Aorta (tissue), 5 donors: Measurements from ENCODE around the gene DNAH17. TPM values are rescaled to one million over a fixed set of nuclear protein-coding genes. Genes with fewer than 3 reads are reported as not detected.

Source experiments
- ATAC-seq: fragments of 200-7000 bp; cut with Tn5 transposase; one replicate; pipeline ENCODE4 v1.9.1; 2022; ENCODE audit warnings: moderate library complexity; ENCODE audit not compliant: low FRiP score
- DNase-seq, 2 donors: peaks; one replicate each; pipeline ENCODE4 v3.0.0-alpha.2; 2020
- H3K27ac ChIP-seq, 2 donors: one replicate each; pipeline ENCODE4 v1.5.1; 2013; ENCODE audit warnings: low read length in 2 of 2, mild to moderate bottlenecking in 2 of 2, moderate library complexity in 2 of 2, control low read depth in 1 of 2, inconsistent platforms in 1 of 2, low read depth in 1 of 2
- H3K27me3 ChIP-seq, 2 donors: one replicate each; pipeline ENCODE4 v1.6.1; 2013; ENCODE audit warnings: control low read depth in 1 of 2, low read length in 1 of 2, mild to moderate bottlenecking in 1 of 2, moderate library complexity in 1 of 2; ENCODE audit not compliant: insufficient read depth in 2 of 2, control insufficient read depth in 1 of 2
- H3K36me3 ChIP-seq, 2 donors: one replicate each; pipeline ENCODE4 v1.6.1; 2013; ENCODE audit warnings: control low read depth in 1 of 2, low read length in 1 of 2, mild to moderate bottlenecking in 1 of 2; ENCODE audit not compliant: insufficient read depth in 2 of 2, control insufficient read depth in 1 of 2
- H3K4me1 ChIP-seq, 2 donors: one replicate each; pipeline ENCODE4 v1.6.1; 2013; ENCODE audit warnings: low read length in 2 of 2, control low read depth in 1 of 2, mild to moderate bottlenecking in 1 of 2, moderate library complexity in 1 of 2; ENCODE audit not compliant: insufficient read depth in 2 of 2, control insufficient read depth in 1 of 2
- H3K4me3 ChIP-seq, 2 donors: one replicate each; pipeline ENCODE4 v1.5.1; 2013; ENCODE audit warnings: low read length in 2 of 2, control low read depth in 1 of 2, mild to moderate bottlenecking in 1 of 2
- H3K9me3 ChIP-seq: one replicate; pipeline ENCODE4 v1.6.1; 2013; ENCODE audit warnings: mild to moderate bottlenecking, low read length; ENCODE audit not compliant: control insufficient read depth
- WGBS, 2 donors: extraction: QIAGEN DNeasy Blood & Tissue Kit; methylation state at CpG; one replicate each; pipeline ENCODE4 v1.1.7; 2013; 5-methylcytosine and 5-hydroxymethylcytosine counted together
- intact Hi-C, 2 donors: fragments of 100-400 bp; cut with DNase I; formaldehyde crosslinking; loops; one replicate each; pipeline versions ENCODE4 v1.14.2 to v1.15.0; 2022
- polyA plus RNA-seq, 2 donors: library from polyadenylated mRNA; stranded (reverse); fragments of 200-250 nt; gene quantifications; one replicate each; pipeline ENCODE4 v1.2.3, GENCODE V29; 2013
- total RNA-seq, 2 donors: library from RNA; stranded (reverse); fragmentation: NEBNext Ultra II Directional; extraction: Animal tissue kit (Norgen Biotek cat#: 25700); gene quantifications; one replicate each; pipeline ENCODE4 v1.2.1, GENCODE V29; 2021
- donor health status: healthy with polysubstance abuse.
- donor health status: Bipolar disorder and iron deficiency.
- donor health status: DM: no; HTN: no; CAD: no.
- donor health status: DM: no; HTN: no; CAD: no.
- donor health status: DM: yes; HTN: yes; CAD: no.

The DNAH17 gene
- total and polyA plus RNA-seq, 4 donors, result 0.21 to 0.45 TPM; not detected in 2

GRCh38 chr17:78374631-78375274 lies 202.4 kb downstream of the DNAH17 start:
- Histone ChIP-seq H3K27me3 (no peaks in the 10 kb centered on the region), H3K27ac (no peak overlapping the region), H3K4me1 (no peaks in the 10 kb centered on the region), H3K9me3 (no peaks in the 10 kb centered on the region), H3K36me3 (no peaks in the 10 kb centered on the region), H3K4me3 (no peak overlapping the region)
- 61 to 66% methylated on average over 14 of the region's 14 CpGs for WGBS, 2 donors
- intact Hi-C loops, result no loop called here
- ATAC-seq, result no peak
- peak in 1 of 2 donors; percentile 42 for DNase-seq

GRCh38 chr17:78374189-78374588 lies 203.0 kb downstream of the DNAH17 start:
- Histone ChIP-seq H3K9me3 (no peaks in the 10 kb centered on the region), H3K4me1 (no peaks in the 10 kb centered on the region), H3K27ac (no peak overlapping the region), H3K36me3 (no peaks in the 10 kb centered on the region), H3K27me3 (no peaks in the 10 kb centered on the region), H3K4me3 (no peak overlapping the region)
- WGBS, 2 donors, result 72 to 78% methylated on average over 6 of the region's 6 CpGs
- intact Hi-C loops, result no loop called here
- ATAC-seq (no peak), DNase-seq (no peak)

Other genes with a start within 250 kb of the DNAH17 start
- 100 to 1,000 TPM; 107 to 182 TPM for gene SOCS3, start 217.3 kb downstream of the DNAH17 start, total RNA-seq
- gene SOCS3, start 217.3 kb downstream of the DNAH17 start, polyA plus RNA-seq, result 10 to 100 TPM; 15.5 to 76.1 TPM
- 10 to 100 TPM; 46.5 to 67.0 TPM for gene PGS1, start 198.7 kb downstream of the DNAH17 start, total RNA-seq
- 10 to 100 TPM in 1 of 2 donors, 1 to 10 TPM in 1; 9.9 to 30.3 TPM for gene PGS1, start 198.7 kb downstream of the DNAH17 start, polyA plus RNA-seq
- 10 to 100 TPM; 45.0 to 66.8 TPM for gene CYTH1, start 204.9 kb upstream of the DNAH17 start, total RNA-seq
- 10 to 100 TPM; 20.3 to 20.4 TPM for gene CYTH1, start 204.9 kb upstream of the DNAH17 start, polyA plus RNA-seq